Measurements from ENCODE around the gene MRPS30.

MRPS30 gene

GRCh38 chr5:44839018-44839681 is 30.4 kb downstream of the MRPS30 start:
- DNase-seq: no peak
- H3K18ac ChIP-seq (ENCODE audit: low read depth in 1 of 2, low read length in 2 of 2): no peak overlapping the region
- no peak overlapping the region for H2BK120ac ChIP-seq (ENCODE audit: low read depth, low read length)
- H3K79me1 ChIP-seq (replicated peaks; ENCODE audit: low read length, poor library complexity, severe bottlenecking): no peaks in the 10 kb centered on the region
- H3K36me3 ChIP-seq (ENCODE audit: control insufficient read depth in 1 of 2, insufficient read depth in 2 of 2, low read depth in 1 of 2, low read length in 2 of 2): no peaks in the 10 kb centered on the region
- H2AK5ac ChIP-seq (ENCODE audit: low read length, severe bottlenecking): no peak overlapping the region
- no peaks in the 10 kb centered on the region for H3K27me3 ChIP-seq (ENCODE audit: control insufficient read depth in 1 of 2, insufficient read depth in 1 of 2, low read length in 2 of 2)
- 100% methylated on average over 1 of the region's 1 CpG for WGBS
- no peaks in the 10 kb centered on the region for H3K4me1 ChIP-seq (ENCODE audit: control insufficient read depth, insufficient read depth, low read depth, low read length)
- H3K14ac ChIP-seq (ENCODE audit: low read length in 2 of 2): no peak overlapping the region
- no peak overlapping the region for H4K8ac ChIP-seq (ENCODE audit: low read length)
- no peak overlapping the region for H2BK5ac ChIP-seq (ENCODE audit: low read depth, low read length, poor library complexity, severe bottlenecking)
- no peak overlapping the region for H3K4ac ChIP-seq (ENCODE audit: low read depth in 1 of 2, low read length in 2 of 2)
- no peak overlapping the region for H2AFZ ChIP-seq (ENCODE audit: low read depth, low read length)
- no peak overlapping the region for H2BK12ac ChIP-seq (ENCODE audit: low read length in 2 of 2)
- no peak overlapping the region for H3K23ac ChIP-seq (ENCODE audit: low read length in 2 of 2)
- peaks cover 4% of the 10 kb centered on the region for H3K9me3 ChIP-seq (ENCODE audit: control insufficient read depth, low read length)
- H3K9ac ChIP-seq (ENCODE audit: low read length): no peak overlapping the region
- no peak overlapping the region for H3K4me3 ChIP-seq (ENCODE audit: insufficient read depth in 1 of 2, low read depth in 1 of 2, low read length in 2 of 2)
- no peak overlapping the region for H2BK15ac ChIP-seq (ENCODE audit: low read depth, poor library complexity, severe bottlenecking)
- no peak overlapping the region for H4K91ac ChIP-seq (ENCODE audit: low read length)
- H3K27ac ChIP-seq (ENCODE audit: low read length, poor library complexity, severe bottlenecking): no peak overlapping the region
- H3K4me2 ChIP-seq (ENCODE audit: low read length, poor library complexity, severe bottlenecking): no peak overlapping the region

GRCh38 chr5:44842496-44843282 is 33.9 kb downstream of the MRPS30 start:
- Histone ChIP-seq H4K8ac (ENCODE audit: low read length) (no peak overlapping the region), H4K91ac (ENCODE audit: low read length) (no peak overlapping the region), H2BK12ac (ENCODE audit: low read length in 2 of 2) (no peak overlapping the region), H3K4me3 (ENCODE audit: insufficient read depth in 1 of 2, low read depth in 1 of 2, low read length in 2 of 2) (no peak overlapping the region), H3K18ac (ENCODE audit: low read depth in 1 of 2, low read length in 2 of 2) (no peak overlapping the region), H3K4me1 (ENCODE audit: control insufficient read depth, insufficient read depth, low read depth, low read length) (no peaks in the 10 kb centered on the region), H2AFZ (ENCODE audit: low read depth, low read length) (no peak overlapping the region), H3K4me2 (ENCODE audit: low read length, poor library complexity, severe bottlenecking) (no peak overlapping the region), H2BK15ac (ENCODE audit: low read depth, poor library complexity, severe bottlenecking) (no peak overlapping the region), H3K27ac (ENCODE audit: low read length, poor library complexity, severe bottlenecking) (peak overlapping the region; percentile 40), H3K79me1 (replicated peaks; ENCODE audit: low read length, poor library complexity, severe bottlenecking) (no peaks in the 10 kb centered on the region), H3K14ac (ENCODE audit: low read length in 2 of 2) (no peak overlapping the region), H3K9ac (ENCODE audit: low read length) (no peak overlapping the region), H3K27me3 (ENCODE audit: control insufficient read depth in 1 of 2, insufficient read depth in 1 of 2, low read length in 2 of 2) (no peaks in the 10 kb centered on the region), H3K4ac (ENCODE audit: low read depth in 1 of 2, low read length in 2 of 2) (no peak overlapping the region), H2AK5ac (ENCODE audit: low read length, severe bottlenecking) (no peak overlapping the region), H3K9me3 (ENCODE audit: control insufficient read depth, low read length) (peaks cover 4% of the 10 kb centered on the region), H3K23ac (ENCODE audit: low read length in 2 of 2) (no peak overlapping the region), H2BK5ac (ENCODE audit: low read depth, low read length, poor library complexity, severe bottlenecking) (no peak overlapping the region), H3K36me3 (ENCODE audit: control insufficient read depth in 1 of 2, insufficient read depth in 2 of 2, low read depth in 1 of 2, low read length in 2 of 2) (no peaks in the 10 kb centered on the region), H2BK120ac (ENCODE audit: low read depth, low read length) (no peak overlapping the region)
- no peak for DNase-seq
- no CpG with 5 or more reads among the region's 2 CpGs for WGBS

GRCh38 chr5:44844744-44845143 is 36.0 kb downstream of the MRPS30 start:
- no peak overlapping the region for H3K27ac ChIP-seq (ENCODE audit: low read length, poor library complexity, severe bottlenecking)
- no peak overlapping the region for H2BK12ac ChIP-seq (ENCODE audit: low read length in 2 of 2)
- H2BK15ac ChIP-seq (ENCODE audit: low read depth, poor library complexity, severe bottlenecking): no peak overlapping the region
- H3K23ac ChIP-seq (ENCODE audit: low read length in 2 of 2): no peak overlapping the region
- H3K4ac ChIP-seq (ENCODE audit: low read depth in 1 of 2, low read length in 2 of 2): no peak overlapping the region
- H3K9ac ChIP-seq (ENCODE audit: low read length): no peak overlapping the region
- no peak overlapping the region for H4K91ac ChIP-seq (ENCODE audit: low read length)
- H3K14ac ChIP-seq (ENCODE audit: low read length in 2 of 2): no peak overlapping the region
- H2BK120ac ChIP-seq (ENCODE audit: low read depth, low read length): no peak overlapping the region
- no peak overlapping the region for H3K4me2 ChIP-seq (ENCODE audit: low read length, poor library complexity, severe bottlenecking)
- no peak overlapping the region for H2AFZ ChIP-seq (ENCODE audit: low read depth, low read length)
- H3K4me3 ChIP-seq (ENCODE audit: insufficient read depth in 1 of 2, low read depth in 1 of 2, low read length in 2 of 2): no peak overlapping the region
- H3K36me3 ChIP-seq (ENCODE audit: control insufficient read depth in 1 of 2, insufficient read depth in 2 of 2, low read depth in 1 of 2, low read length in 2 of 2): no peaks in the 10 kb centered on the region
- H3K27me3 ChIP-seq (ENCODE audit: control insufficient read depth in 1 of 2, insufficient read depth in 1 of 2, low read length in 2 of 2): no peaks in the 10 kb centered on the region
- DNase-seq: no peak
- H3K79me1 ChIP-seq (replicated peaks; ENCODE audit: low read length, poor library complexity, severe bottlenecking): no peaks in the 10 kb centered on the region
- H2BK5ac ChIP-seq (ENCODE audit: low read depth, low read length, poor library complexity, severe bottlenecking): no peak overlapping the region
- H3K4me1 ChIP-seq (ENCODE audit: control insufficient read depth, insufficient read depth, low read depth, low read length): no peaks in the 10 kb centered on the region
- WGBS: no CpG with 5 or more reads among the region's 1 CpG
- H3K9me3 ChIP-seq (ENCODE audit: control insufficient read depth, low read length): no peaks in the 10 kb centered on the region
- no peak overlapping the region for H3K18ac ChIP-seq (ENCODE audit: low read depth in 1 of 2, low read length in 2 of 2)
- H4K8ac ChIP-seq (ENCODE audit: low read length): no peak overlapping the region
- H2AK5ac ChIP-seq (ENCODE audit: low read length, severe bottlenecking): no peak overlapping the region

GRCh38 chr5:44845777-44846176 is 37.0 kb downstream of the MRPS30 start:
- Histone ChIP-seq H2BK12ac (ENCODE audit: low read length in 2 of 2) (no peak overlapping the region), H2BK15ac (ENCODE audit: low read depth, poor library complexity, severe bottlenecking) (no peak overlapping the region), H3K4ac (ENCODE audit: low read depth in 1 of 2, low read length in 2 of 2) (no peak overlapping the region), H3K4me3 (ENCODE audit: insufficient read depth in 1 of 2, low read depth in 1 of 2, low read length in 2 of 2) (no peak overlapping the region), H2AK5ac (ENCODE audit: low read length, severe bottlenecking) (no peak overlapping the region), H3K18ac (ENCODE audit: low read depth in 1 of 2, low read length in 2 of 2) (no peak overlapping the region), H2BK120ac (ENCODE audit: low read depth, low read length) (no peak overlapping the region), H4K91ac (ENCODE audit: low read length) (no peak overlapping the region), H3K4me1 (ENCODE audit: control insufficient read depth, insufficient read depth, low read depth, low read length) (no peaks in the 10 kb centered on the region), H2AFZ (ENCODE audit: low read depth, low read length) (no peak overlapping the region), H3K14ac (ENCODE audit: low read length in 2 of 2) (no peak overlapping the region), H3K4me2 (ENCODE audit: low read length, poor library complexity, severe bottlenecking) (no peak overlapping the region), H3K27me3 (ENCODE audit: control insufficient read depth in 1 of 2, insufficient read depth in 1 of 2, low read length in 2 of 2) (no peaks in the 10 kb centered on the region), H3K27ac (ENCODE audit: low read length, poor library complexity, severe bottlenecking) (no peak overlapping the region), H2BK5ac (ENCODE audit: low read depth, low read length, poor library complexity, severe bottlenecking) (no peak overlapping the region), H3K79me1 (replicated peaks; ENCODE audit: low read length, poor library complexity, severe bottlenecking) (no peaks in the 10 kb centered on the region), H3K23ac (ENCODE audit: low read length in 2 of 2) (no peak overlapping the region), H4K8ac (ENCODE audit: low read length) (no peak overlapping the region), H3K9ac (ENCODE audit: low read length) (no peak overlapping the region), H3K9me3 (ENCODE audit: control insufficient read depth, low read length) (no peaks in the 10 kb centered on the region), H3K36me3 (ENCODE audit: control insufficient read depth in 1 of 2, insufficient read depth in 2 of 2, low read depth in 1 of 2, low read length in 2 of 2) (no peaks in the 10 kb centered on the region)
- DNase-seq: no peak
- 99% methylated on average over 2 of the region's 4 CpGs for WGBS
